Neural progenitor cell (in vitro differentiated cells): ENCODE results near the gene LAMC1.

ENCODE experiments used
- EZH2 ChIP-seq: fragments of 200-600 bp; sonication (generic); IDR thresholded peaks from 2 replicates; pipeline ENCODE4 v1.6.1; 2017; ENCODE audit warnings: antibody characterized with exemption, mild to moderate bottlenecking, moderate library complexity
- EZH2phosphoT487 ChIP-seq: fragments of 200-600 bp; sonication (generic); IDR thresholded peaks from 2 replicates; pipeline ENCODE4 v1.6.1; 2017; ENCODE audit warnings: antibody characterized with exemption
- TF ChIP-seq, protein P1 (sequence below): fragments of 200-600 bp; sonication (generic); IDR thresholded peaks from 2 replicates; pipeline ENCODE4 v1.5.1; 2017; ENCODE audit warnings: antibody characterized with exemption, mild to moderate bottlenecking

- TF ChIP-seq EZH2phosphoT487, result no peak
- TF ChIP-seq EZH2, result no peak
- TF ChIP-seq, protein P1, sequence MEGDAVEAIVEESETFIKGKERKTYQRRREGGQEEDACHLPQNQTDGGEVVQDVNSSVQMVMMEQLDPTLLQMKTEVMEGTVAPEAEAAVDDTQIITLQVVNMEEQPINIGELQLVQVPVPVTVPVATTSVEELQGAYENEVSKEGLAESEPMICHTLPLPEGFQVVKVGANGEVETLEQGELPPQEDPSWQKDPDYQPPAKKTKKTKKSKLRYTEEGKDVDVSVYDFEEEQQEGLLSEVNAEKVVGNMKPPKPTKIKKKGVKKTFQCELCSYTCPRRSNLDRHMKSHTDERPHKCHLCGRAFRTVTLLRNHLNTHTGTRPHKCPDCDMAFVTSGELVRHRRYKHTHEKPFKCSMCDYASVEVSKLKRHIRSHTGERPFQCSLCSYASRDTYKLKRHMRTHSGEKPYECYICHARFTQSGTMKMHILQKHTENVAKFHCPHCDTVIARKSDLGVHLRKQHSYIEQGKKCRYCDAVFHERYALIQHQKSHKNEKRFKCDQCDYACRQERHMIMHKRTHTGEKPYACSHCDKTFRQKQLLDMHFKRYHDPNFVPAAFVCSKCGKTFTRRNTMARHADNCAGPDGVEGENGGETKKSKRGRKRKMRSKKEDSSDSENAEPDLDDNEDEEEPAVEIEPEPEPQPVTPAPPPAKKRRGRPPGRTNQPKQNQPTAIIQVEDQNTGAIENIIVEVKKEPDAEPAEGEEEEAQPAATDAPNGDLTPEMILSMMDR, result no peak
Measured at GRCh38 chr1:183090391-183091006, 67.3 kb downstream of the LAMC1 start.
